ENCODE measurements around the gene PPM1M. TPM values are rescaled to one million over a fixed set of nuclear protein-coding genes. Genes with fewer than 3 reads are reported as not detected.

Gene PPM1M
- polyA plus RNA-seq, 1 of the 3 experiments (the other 2 are of a cell fraction): 19.2 TPM

DNA sequence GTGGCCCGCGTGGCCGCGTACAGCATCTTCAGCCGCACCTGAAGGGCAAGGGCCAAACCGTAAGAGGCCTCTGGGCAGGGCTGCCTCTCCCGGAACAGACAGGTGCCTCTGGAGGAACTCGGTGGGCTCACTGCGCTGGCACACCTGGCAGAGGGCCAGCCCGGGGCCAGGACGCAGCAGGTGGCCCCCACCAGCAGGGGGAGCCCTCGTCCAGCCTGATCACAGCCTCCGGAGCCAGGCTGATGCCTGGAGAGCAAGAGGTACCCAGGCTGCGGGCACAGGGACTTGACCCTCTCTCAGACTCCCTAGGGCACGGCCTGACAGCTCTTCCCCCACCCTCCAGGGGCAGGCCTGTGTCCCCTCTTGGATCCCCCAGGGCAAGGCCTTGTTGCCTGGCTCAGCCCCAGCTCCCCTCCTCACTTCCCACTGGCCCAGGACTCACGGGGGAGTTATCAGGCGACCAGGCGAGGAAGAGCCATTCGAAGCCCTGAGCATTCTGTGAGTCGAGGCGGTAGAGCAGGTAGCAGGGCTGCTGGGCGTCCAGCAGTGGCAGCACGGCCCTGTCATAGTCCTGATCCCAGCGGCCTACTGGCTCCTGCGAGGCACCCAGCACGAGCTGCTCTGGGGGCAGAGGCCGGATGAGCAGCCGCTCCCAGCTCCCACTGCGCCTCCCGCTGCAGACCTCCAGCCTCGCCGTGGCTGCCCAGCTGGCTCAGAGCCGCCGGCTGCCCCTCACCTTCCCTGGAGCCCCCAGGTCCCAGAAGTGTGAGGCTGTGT lies 13.9 kb upstream of the PPM1M start (continued):
- TF ChIP-seq, protein P1, sequence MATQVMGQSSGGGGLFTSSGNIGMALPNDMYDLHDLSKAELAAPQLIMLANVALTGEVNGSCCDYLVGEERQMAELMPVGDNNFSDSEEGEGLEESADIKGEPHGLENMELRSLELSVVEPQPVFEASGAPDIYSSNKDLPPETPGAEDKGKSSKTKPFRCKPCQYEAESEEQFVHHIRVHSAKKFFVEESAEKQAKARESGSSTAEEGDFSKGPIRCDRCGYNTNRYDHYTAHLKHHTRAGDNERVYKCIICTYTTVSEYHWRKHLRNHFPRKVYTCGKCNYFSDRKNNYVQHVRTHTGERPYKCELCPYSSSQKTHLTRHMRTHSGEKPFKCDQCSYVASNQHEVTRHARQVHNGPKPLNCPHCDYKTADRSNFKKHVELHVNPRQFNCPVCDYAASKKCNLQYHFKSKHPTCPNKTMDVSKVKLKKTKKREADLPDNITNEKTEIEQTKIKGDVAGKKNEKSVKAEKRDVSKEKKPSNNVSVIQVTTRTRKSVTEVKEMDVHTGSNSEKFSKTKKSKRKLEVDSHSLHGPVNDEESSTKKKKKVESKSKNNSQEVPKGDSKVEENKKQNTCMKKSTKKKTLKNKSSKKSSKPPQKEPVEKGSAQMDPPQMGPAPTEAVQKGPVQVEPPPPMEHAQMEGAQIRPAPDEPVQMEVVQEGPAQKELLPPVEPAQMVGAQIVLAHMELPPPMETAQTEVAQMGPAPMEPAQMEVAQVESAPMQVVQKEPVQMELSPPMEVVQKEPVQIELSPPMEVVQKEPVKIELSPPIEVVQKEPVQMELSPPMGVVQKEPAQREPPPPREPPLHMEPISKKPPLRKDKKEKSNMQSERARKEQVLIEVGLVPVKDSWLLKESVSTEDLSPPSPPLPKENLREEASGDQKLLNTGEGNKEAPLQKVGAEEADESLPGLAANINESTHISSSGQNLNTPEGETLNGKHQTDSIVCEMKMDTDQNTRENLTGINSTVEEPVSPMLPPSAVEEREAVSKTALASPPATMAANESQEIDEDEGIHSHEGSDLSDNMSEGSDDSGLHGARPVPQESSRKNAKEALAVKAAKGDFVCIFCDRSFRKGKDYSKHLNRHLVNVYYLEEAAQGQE (IDR thresholded peaks at IDR 0.05; ENCODE audit: low read depth, low read length): no peak
- TF ChIP-seq FOSL2 (IDR thresholded peaks at IDR 0.05; ENCODE audit: borderline replicate concordance, low read depth) (no peak), RAD21 (IDR thresholded peaks at IDR 0.05; ENCODE audit: low read length) (peak; percentile 62), POLR2AphosphoS5 (IDR thresholded peaks at IDR 0.05; ENCODE audit: low read depth, low read length) (no peak)

DNA sequence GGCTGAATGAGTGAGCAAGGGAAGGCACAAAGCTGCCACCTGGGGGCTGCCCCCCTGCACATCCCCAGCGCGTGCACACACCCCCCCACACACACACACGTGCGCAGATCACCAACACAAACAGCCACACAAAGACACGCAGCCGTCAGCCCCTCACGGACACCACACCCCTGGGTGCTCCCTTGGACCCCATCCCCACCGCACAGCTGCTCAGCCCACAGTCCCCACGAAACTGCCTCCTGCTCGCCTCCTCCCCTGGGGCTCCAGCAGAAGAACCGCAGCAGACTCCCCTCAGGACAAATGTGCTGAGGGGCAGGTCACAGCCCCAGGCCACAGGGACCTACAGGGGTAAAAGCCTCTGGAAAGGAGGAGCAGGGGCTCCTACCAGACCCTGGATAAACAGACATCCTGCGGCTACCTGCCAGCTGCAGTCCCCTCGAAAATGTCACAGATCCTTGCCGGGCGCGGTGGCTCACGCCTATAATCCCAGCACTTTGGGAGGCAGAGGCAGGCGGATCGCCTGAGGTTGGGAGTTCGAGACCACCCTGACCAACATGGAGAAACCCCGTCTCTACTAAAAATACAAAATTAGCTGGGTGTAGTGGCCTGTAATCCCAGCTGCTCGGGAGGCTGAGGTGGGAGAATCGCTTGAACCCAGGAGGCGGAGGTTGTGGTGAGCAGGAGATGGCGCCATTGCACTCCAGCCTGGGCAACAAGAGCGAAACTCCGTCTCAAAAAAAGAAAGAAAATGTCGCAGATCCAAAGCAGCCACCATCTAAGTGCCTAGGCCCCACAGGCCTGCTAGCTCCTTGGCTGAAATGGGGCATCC lies 13.1 kb upstream of the PPM1M start:
- H3K27ac ChIP-seq (ENCODE audit: low read depth in 2 of 2, low read length in 1 of 2): peak overlapping the region in 1 of 2 experiments; percentile 51; a peak in 1 of 4 replicates
- H3K4me2 ChIP-seq: no peak overlapping the region
- H3K79me2 ChIP-seq (ENCODE audit: insufficient read depth): peaks cover 57% of the 10 kb centered on the region
- ChIA-PET POLR2A (no interaction called here), CTCF (interaction anchor here (0.7 to 11.8 kb wide), 21 partner anchors 9 to 228 kb away, joined by 3 to 257 read pairs (median 5); partner anchors contain the start of genes TLR9 and WDR82)
- peaks cover 4% of the 10 kb centered on the region for H3F3A ChIP-seq (replicated peaks; ENCODE audit: insufficient read depth)
- no peaks in the 10 kb centered on the region for H3K9me2 ChIP-seq
- no peak overlapping the region for H2AFZ ChIP-seq (ENCODE audit: low read depth)
- peaks cover 23% of the 10 kb centered on the region for H4K20me1 ChIP-seq (ENCODE audit: insufficient read depth)
- H3K27me3 ChIP-seq (ENCODE audit: insufficient read depth): no peaks in the 10 kb centered on the region
- no peak for DNase-seq
- TF ChIP-seq RAD21 (IDR thresholded peaks at IDR 0.05; ENCODE audit: low read length): peak; percentile 52
- TF ChIP-seq, protein P2, sequence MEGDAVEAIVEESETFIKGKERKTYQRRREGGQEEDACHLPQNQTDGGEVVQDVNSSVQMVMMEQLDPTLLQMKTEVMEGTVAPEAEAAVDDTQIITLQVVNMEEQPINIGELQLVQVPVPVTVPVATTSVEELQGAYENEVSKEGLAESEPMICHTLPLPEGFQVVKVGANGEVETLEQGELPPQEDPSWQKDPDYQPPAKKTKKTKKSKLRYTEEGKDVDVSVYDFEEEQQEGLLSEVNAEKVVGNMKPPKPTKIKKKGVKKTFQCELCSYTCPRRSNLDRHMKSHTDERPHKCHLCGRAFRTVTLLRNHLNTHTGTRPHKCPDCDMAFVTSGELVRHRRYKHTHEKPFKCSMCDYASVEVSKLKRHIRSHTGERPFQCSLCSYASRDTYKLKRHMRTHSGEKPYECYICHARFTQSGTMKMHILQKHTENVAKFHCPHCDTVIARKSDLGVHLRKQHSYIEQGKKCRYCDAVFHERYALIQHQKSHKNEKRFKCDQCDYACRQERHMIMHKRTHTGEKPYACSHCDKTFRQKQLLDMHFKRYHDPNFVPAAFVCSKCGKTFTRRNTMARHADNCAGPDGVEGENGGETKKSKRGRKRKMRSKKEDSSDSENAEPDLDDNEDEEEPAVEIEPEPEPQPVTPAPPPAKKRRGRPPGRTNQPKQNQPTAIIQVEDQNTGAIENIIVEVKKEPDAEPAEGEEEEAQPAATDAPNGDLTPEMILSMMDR (IDR thresholded peaks at IDR 0.05): peak; percentile 29
- TF ChIP-seq MAX (IDR thresholded peaks at IDR 0.05; ENCODE audit: low read depth): no peak
- peaks cover 16 to 42% of the 10 kb centered on the region in 2 experiments for H3K36me3 ChIP-seq (replicated peaks in 1 of 2; ENCODE audit: control insufficient read depth in 1 of 2, insufficient read depth in 2 of 2, low read length in 1 of 2)
- H3K9me3 ChIP-seq: no peaks in the 10 kb centered on the region
- WGBS (ENCODE audit: low lambda C conversion rate): 94% methylated on average over 26 of the region's 28 CpGs
- H3K4me1 ChIP-seq (ENCODE audit: control insufficient read depth in 1 of 2, insufficient read depth in 2 of 2, low read depth in 1 of 2, low read length in 1 of 2): peaks cover 8 to 23% of the 10 kb centered on the region in 2 experiments; a peak in 3 of 4 replicates
- H3K4me3 ChIP-seq (ENCODE audit: low read depth in 2 of 2, low read length in 1 of 2): no peak overlapping the region
- no peak overlapping the region for H3K9ac ChIP-seq

All from SK-N-SH (cell line).